GM12892 (cell line): ENCODE results near the gene DDX25.

Experiments
- POLR2A ChIP-seq: IDR thresholded peaks from 2 replicates; pipeline ENCODE4 v1.6.1; 2011; ENCODE audit warnings: low read depth, low read length, control low read depth
- POLR2AphosphoS5 ChIP-seq: IDR thresholded peaks from 2 replicates; pipeline ENCODE4 v1.6.1; 2011; ENCODE audit warnings: low read depth, low read length, control low read depth
- TAF1 ChIP-seq: IDR thresholded peaks from 2 replicates; pipeline ENCODE4 v1.6.1; 2011; ENCODE audit warnings: low read depth, mild to moderate bottlenecking, control low read depth, low read length, borderline replicate concordance

DNA sequence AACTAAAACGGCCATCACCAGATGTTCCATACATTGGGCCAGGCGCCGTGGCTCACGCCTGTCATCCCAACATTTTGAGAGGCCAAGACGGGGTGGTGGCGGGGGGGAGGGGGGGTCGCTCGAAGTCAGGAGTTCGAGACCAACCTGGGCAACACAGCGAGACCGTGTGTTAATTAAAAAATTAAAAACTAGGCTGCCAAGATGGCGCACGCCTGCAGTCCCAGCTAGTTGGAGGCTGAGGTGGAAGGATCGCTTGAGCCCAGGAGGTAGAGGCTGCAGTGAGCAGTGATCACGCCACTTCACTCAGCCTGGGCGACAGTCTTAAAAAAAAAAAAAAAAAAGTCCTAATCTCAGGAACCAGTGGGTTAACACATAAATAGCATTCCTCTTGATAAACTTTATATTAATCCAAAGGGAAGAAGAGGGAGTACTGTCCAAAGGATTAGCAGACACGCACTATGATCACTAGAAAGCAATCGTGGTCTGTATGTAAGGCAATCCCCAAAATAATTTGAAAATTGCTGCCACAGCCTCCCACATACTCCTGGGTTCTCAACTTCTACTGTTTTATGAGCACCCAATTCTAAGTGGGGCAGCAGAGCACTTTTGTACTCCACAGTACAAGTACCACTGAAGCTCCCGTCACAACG lies 1.9 kb upstream of the DDX25 start:
- no peak for TF ChIP-seq POLR2AphosphoS5
- TF ChIP-seq POLR2A: no peak
- no peak for TF ChIP-seq TAF1
